HG03159 (cell line): Measurements from ENCODE around the gene GHITM.
"Not testable (repeated sequence)": the region's sequence is repeated elsewhere in the genome, so short reads cannot be mapped to it uniquely, and the experiment has no call there.

ENCODE experiments used
- ATAC-seq: cut with Tn5 transposase; IDR thresholded peaks from one replicate; pipeline ENCODE4 v1.9.1; 2021; ENCODE audit warnings: mild to moderate bottlenecking, moderate library complexity; ENCODE audit not compliant: unreplicated experiment

The GHITM gene

GRCh38 chr10:84139126-84140035 is at the start of gene GHITM:
Gene GHITM (plus strand): TSS chr10:84139509. CDS start chr10:84141501, 1,992 bp downstream.
- ATAC-seq, result peak; percentile 99

GRCh38 chr10:84095811-84096497 is 43.4 kb upstream of the GHITM start:
- no peak for ATAC-seq

- no peak for ATAC-seq
Observed at GRCh38 chr10:84097787-84098353, 41.4 kb upstream of the GHITM start.

GRCh38 chr10:84098667-84099066 is 40.6 kb upstream of the GHITM start:
- no peak for ATAC-seq

- no peak for ATAC-seq
Observed at GRCh38 chr10:84101042-84101441, 38.3 kb upstream of the GHITM start.

- ATAC-seq, result no peak
Observed at GRCh38 chr10:84108797-84109196, 30.5 kb upstream of the GHITM start.

- not testable (repeated sequence) for ATAC-seq
Observed at GRCh38 chr10:84109772-84110171, 29.5 kb upstream of the GHITM start.

GRCh38 chr10:84113468-84113867 is 25.8 kb upstream of the GHITM start:
- not testable (repeated sequence) for ATAC-seq

GRCh38 chr10:84114088-84114667 is 25.1 kb upstream of the GHITM start:
- no peak for ATAC-seq

GRCh38 chr10:84117204-84117603 is 22.1 kb upstream of the GHITM start:
- not testable (repeated sequence) for ATAC-seq

GRCh38 chr10:84117686-84118394 is 21.5 kb upstream of the GHITM start:
- no peak for ATAC-seq

- no peak for ATAC-seq
Observed at GRCh38 chr10:84118395-84119006, 20.8 kb upstream of the GHITM start.

GRCh38 chr10:84123362-84123761 is 15.9 kb upstream of the GHITM start:
- no peak for ATAC-seq

GRCh38 chr10:84125910-84126784 is 13.2 kb upstream of the GHITM start:
- ATAC-seq, result not testable (repeated sequence)

GRCh38 chr10:84126785-84127167 is 12.5 kb upstream of the GHITM start:
- ATAC-seq, result no peak

GRCh38 chr10:84135836-84136235 is 3.5 kb upstream of the GHITM start:
- ATAC-seq, result no peak

- ATAC-seq, result no peak
Observed at GRCh38 chr10:84137811-84138210, 1.5 kb upstream of the GHITM start.

- ATAC-seq, result no peak
Observed at GRCh38 chr10:84138478-84139125, 707 bp upstream of the GHITM start.

GRCh38 chr10:84140036-84140379 is 699 bp downstream of the GHITM start:
- ATAC-seq, result no peak
